OCI-LY7 (cell line): ENCODE measurements around the gene SCLT1. TPM values are rescaled to one million over a fixed set of nuclear protein-coding genes. Genes with fewer than 3 reads are reported as not detected.

Experiments used
- BruUV-seq: library from RNA; stranded (reverse); fragments of 400-500 nt; replicated peaks from 2 replicates; lab custom pipeline; 2021; lab: Mats Ljungman, UMichigan
- CTCF ChIA-PET: fragments of 300-600 bp; sonication (Branson Sonifier 250); formaldehyde crosslinking; loops from one replicate; lab custom pipeline; 2022; ENCODE audit warnings: antibody characterized with exemption; ENCODE audit not compliant: unreplicated experiment; lab: Charles Lee
- POLR2A ChIA-PET: fragments of 300-600 bp; sonication (Branson Sonifier 250); formaldehyde crosslinking; loops from one replicate; lab custom pipeline; 2022; ENCODE audit warnings: antibody characterized with exemption; lab: Charles Lee
- DNase-seq: peaks from one replicate; pipeline ENCODE4 v3.0.0-alpha.2; 2015; ENCODE audit warnings: low spot score
- H2AFZ ChIP-seq: fragments of 200-600 bp; sonication (generic), shearing (Covaris generic); 2 replicates; pipeline ENCODE4 v1.6.1; 2014; ENCODE audit warnings: mild to moderate bottlenecking, antibody characterized with exemption, low read length, moderate library complexity
- H3K27ac ChIP-seq: fragments of 200-600 bp; sonication (generic); 2 replicates; pipeline ENCODE4 v1.5.1; 2014; ENCODE audit warnings: mixed run types, low read depth, mild to moderate bottlenecking, moderate library complexity, low read length, inconsistent platforms; ENCODE audit not compliant: poor library complexity, severe bottlenecking
- H3K36me3 ChIP-seq: fragments of 200-600 bp; sonication (generic); 2 replicates; pipeline ENCODE4 v1.6.1; 2014; ENCODE audit warnings: mild to moderate bottlenecking, antibody characterized with exemption, low read length, moderate library complexity, mixed read lengths; ENCODE audit not compliant: insufficient read depth
- H3K4me1 ChIP-seq: fragments of 200-600 bp; sonication (generic); 2 replicates; pipeline ENCODE4 v1.5.1; 2014; ENCODE audit warnings: mild to moderate bottlenecking, low read length; ENCODE audit not compliant: insufficient read depth, poor library complexity, severe bottlenecking
- H3K4me2 ChIP-seq: fragments of 200-600 bp; sonication (generic); 2 replicates; pipeline ENCODE4 v1.6.1; 2014; ENCODE audit warnings: mild to moderate bottlenecking, low read length
- H3K4me3 ChIP-seq: fragments of 200-600 bp; sonication (generic); 2 replicates; pipeline ENCODE4 v1.5.1; 2014; ENCODE audit warnings: mild to moderate bottlenecking, low read depth, low read length; ENCODE audit not compliant: poor library complexity, severe bottlenecking
- H3K79me2 ChIP-seq: fragments of 200-600 bp; sonication (generic); 2 replicates; pipeline ENCODE4 v1.6.1; 2016; ENCODE audit warnings: low read depth, mild to moderate bottlenecking, low read length, moderate library complexity, mixed read lengths; ENCODE audit not compliant: insufficient read depth
- H3K9me2 ChIP-seq: fragments of 200-600 bp; sonication (generic); 2 replicates; pipeline ENCODE4 v1.6.1; 2016; ENCODE audit warnings: mild to moderate bottlenecking, low read length, mixed read lengths; ENCODE audit not compliant: insufficient read depth
- H3K9me3 ChIP-seq: fragments of 200-600 bp; sonication (generic); 2 replicates; pipeline ENCODE4 v1.6.1; 2014; ENCODE audit warnings: mild to moderate bottlenecking, mixed run types, low read length, mixed read lengths
- H4K20me1 ChIP-seq: fragments of 200-600 bp; sonication (generic); 2 replicates; pipeline ENCODE4 v1.6.1; 2014; ENCODE audit warnings: mild to moderate bottlenecking, antibody characterized with exemption, low read length, moderate library complexity, mixed read lengths; ENCODE audit not compliant: insufficient read depth
- CTCF ChIP-seq: fragments of 200-600 bp; sonication (generic); conservative IDR thresholded peaks from 2 replicates; pipeline ENCODE4 v1.5.1; 2014; ENCODE audit warnings: mild to moderate bottlenecking, antibody characterized with exemption, low read length, moderate library complexity, mixed read lengths
- EZH2phosphoT487 ChIP-seq: fragments of 200-600 bp; sonication (generic); IDR thresholded peaks from 2 replicates; pipeline ENCODE4 v1.6.1; 2018; ENCODE audit warnings: low read depth, borderline replicate concordance, mild to moderate bottlenecking, mixed run types, antibody characterized with exemption, low read length, moderate library complexity, mixed read lengths
- intact Hi-C: fragments of 100-400 bp; cut with micrococcal nuclease; formaldehyde crosslinking; loops from one replicate; pipeline ENCODE4 v1.10.0; 2022; ENCODE audit not compliant: unreplicated experiment
- total RNA-seq, 2 experiments: library from RNA; depleted of rRNA in 1 of 2; stranded (reverse); fragments of >200 nt in 1 of 2; shearing (Covaris generic) in 1 of 2; gene quantifications; 2 replicates each; pipeline ENCODE4 v1.2.3, GENCODE V29; 2014 to 2022

The SCLT1 gene
- total RNA-seq, 2 experiments from 2014 or later, result 36.9 to 42.0 TPM

GRCh38 chr4:129085472-129085871 is 7.9 kb downstream of the SCLT1 start:
- Histone ChIP-seq H2AFZ (no peak overlapping the region), H3K4me2 (no peak overlapping the region), H3K27ac (no peak overlapping the region), H4K20me1 (no peaks in the 10 kb centered on the region), H3K79me2 (peaks cover 86% of the 10 kb centered on the region), H3K9me2 (no peaks in the 10 kb centered on the region), H3K4me1 (peaks cover 8% of the 10 kb centered on the region), H3K36me3 (peaks cover 59% of the 10 kb centered on the region), H3K4me3 (no peak overlapping the region), H3K9me3 (peaks cover 20% of the 10 kb centered on the region)
- ChIA-PET POLR2A (interaction anchor here (1.0 kb wide), 1 partner anchor 9 kb away, joined by 4 read pairs; no protein-coding TSS in a partner anchor), CTCF (no interaction called here)
- no peak for DNase-seq
- no peak for TF ChIP-seq EZH2phosphoT487
- no peak for TF ChIP-seq CTCF
- no TSS peak for BruUV-seq
- intact Hi-C loops, result no loop called here

GRCh38 chr4:129082302-129082701 is 11.0 kb downstream of the SCLT1 start:
- H3K4me1 ChIP-seq, result no peaks in the 10 kb centered on the region
- DNase-seq, result no peak
- H4K20me1 ChIP-seq, result no peaks in the 10 kb centered on the region
- TF ChIP-seq EZH2phosphoT487, result no peak
- no peak for TF ChIP-seq CTCF
- intact Hi-C loops, result no loop called here
- peaks cover 32% of the 10 kb centered on the region for H3K9me3 ChIP-seq
- ChIA-PET POLR2A (interaction anchor here (0.6 to 2.2 kb wide), 3 partner anchors 11 to 780 kb away, joined by 3 to 10 read pairs (median 4); partner anchors contain the start of gene SCLT1), CTCF (no interaction called here)
- H3K9me2 ChIP-seq, result no peaks in the 10 kb centered on the region
- no peak overlapping the region for H3K27ac ChIP-seq
- peaks cover 61% of the 10 kb centered on the region for H3K79me2 ChIP-seq
- BruUV-seq, result no TSS peak
- no peak overlapping the region for H3K4me2 ChIP-seq
- no peak overlapping the region for H2AFZ ChIP-seq
- peaks cover 89% of the 10 kb centered on the region for H3K36me3 ChIP-seq
- no peak overlapping the region for H3K4me3 ChIP-seq

GRCh38 chr4:129080129-129080528 is 13.2 kb downstream of the SCLT1 start:
- Histone ChIP-seq H3K36me3 (peaks cover 92% of the 10 kb centered on the region), H3K9me2 (no peaks in the 10 kb centered on the region), H3K4me3 (no peak overlapping the region), H3K4me1 (no peaks in the 10 kb centered on the region), H3K4me2 (no peak overlapping the region), H3K27ac (no peak overlapping the region), H3K9me3 (peaks cover 25% of the 10 kb centered on the region), H2AFZ (no peak overlapping the region), H4K20me1 (no peaks in the 10 kb centered on the region), H3K79me2 (peaks cover 44% of the 10 kb centered on the region)
- CTCF ChIA-PET, result no interaction called here
- POLR2A ChIA-PET, result no interaction called here
- TF ChIP-seq CTCF, result no peak
- no peak for TF ChIP-seq EZH2phosphoT487
- intact Hi-C loops, result no loop called here
- no TSS peak for BruUV-seq
- no peak for DNase-seq
